CD14-positive monocyte (primary cell): ENCODE data around the gene UROC1. TPM values are rescaled to one million over a fixed set of nuclear protein-coding genes. Genes with fewer than 3 reads are reported as not detected.
A peak's percentile ranks its signal among the peaks of the same experiment; 100 is the strongest.

Experiments used
- DNase-seq, 3 donors: peaks; one replicate each; pipeline ENCODE4 v3.0.0-alpha.2; 2011 to 2022
- H2AFZ ChIP-seq: 2 replicates; pipeline ENCODE4 v1.6.0; 2012; ENCODE audit warnings: mild to moderate bottlenecking, low read depth, low read length, inconsistent platforms; ENCODE audit not compliant: insufficient read depth, poor library complexity, severe bottlenecking
- H3K27ac ChIP-seq, 2 donors: 1 replicate in 1 of 2; 2 replicates in 1 of 2; pipeline ENCODE4 v1.5.1; 2012 to 2013; ENCODE audit warnings: low read length in 2 of 2, control low read depth in 1 of 2, inconsistent platforms in 1 of 2, low read depth in 1 of 2, mild to moderate bottlenecking in 1 of 2
- H3K27me3 ChIP-seq, 2 donors: one replicate each; pipeline versions ENCODE4 v1.6.0 to v1.6.1; 2011 to 2013; ENCODE audit warnings: low read length in 2 of 2; ENCODE audit not compliant: control insufficient read depth in 2 of 2, insufficient read depth in 2 of 2
- H3K36me3 ChIP-seq, 2 donors: replicated peaks in 1 of 2; 1 replicate in 1 of 2; 2 replicates in 1 of 2; pipeline versions ENCODE4 v1.5.1 to v1.6.1; 2012 to 2013; ENCODE audit warnings: low read length in 2 of 2, control low read depth in 1 of 2, inconsistent platforms in 1 of 2, mild to moderate bottlenecking in 1 of 2; ENCODE audit not compliant: insufficient read depth in 2 of 2, control insufficient read depth in 1 of 2
- H3K4me1 ChIP-seq, 2 donors: 1 replicate in 1 of 2; 2 replicates in 1 of 2; pipeline versions ENCODE4 v1.5.1 to v1.6.1; 2012 to 2013; ENCODE audit warnings: low read length in 2 of 2, control low read depth in 1 of 2, inconsistent platforms in 1 of 2, mild to moderate bottlenecking in 1 of 2, moderate library complexity in 1 of 2; ENCODE audit not compliant: insufficient read depth in 2 of 2, control insufficient read depth in 1 of 2
- H3K4me2 ChIP-seq: replicated peaks from 2 replicates; pipeline ENCODE3; 2012; ENCODE audit warnings: low read length, moderate library complexity, mild to moderate bottlenecking; ENCODE audit not compliant: poor library complexity, severe bottlenecking; ENCODE audit errors: extremely low read depth
- H3K4me3 ChIP-seq, 3 experiments: fragments of 200-600 bp in 1 of 3; sonication (generic) in 1 of 3; replicated peaks in 1 of 3; 1 replicate in 2 of 3; 2 replicates in 1 of 3; pipeline ENCODE4 v1.5.1; 2011 to 2013; ENCODE audit warnings: low read length in 3 of 3, mild to moderate bottlenecking in 3 of 3, control low read depth in 2 of 3, low read depth in 2 of 3, inconsistent platforms in 1 of 3, moderate library complexity in 1 of 3
- H3K79me2 ChIP-seq: 2 replicates; pipeline ENCODE4 v1.6.0; 2012; ENCODE audit warnings: mild to moderate bottlenecking, control low read depth, inconsistent platforms, low read length, moderate library complexity; ENCODE audit not compliant: insufficient read depth
- H3K9ac ChIP-seq: 2 replicates; pipeline ENCODE4 v1.6.0; 2017; ENCODE audit warnings: low read length, mild to moderate bottlenecking; ENCODE audit not compliant: insufficient read depth, poor library complexity, severe bottlenecking
- H3K9me3 ChIP-seq, 2 donors: replicated peaks in 1 of 2; 1 replicate in 1 of 2; 2 replicates in 1 of 2; pipeline versions ENCODE4 v1.5.1 to v1.6.1; 2012 to 2013; ENCODE audit warnings: low read length in 2 of 2, control low read depth in 1 of 2; ENCODE audit not compliant: control insufficient read depth in 1 of 2, insufficient read depth in 1 of 2
- H4K20me1 ChIP-seq: 2 replicates; pipeline ENCODE4 v1.6.0; 2012; ENCODE audit warnings: mild to moderate bottlenecking, low read length, control low read depth, moderate library complexity; ENCODE audit not compliant: insufficient read depth
- H3K27ac Mint-ChIP-seq, 7 donors: one replicate each; pipeline ENCODE4 v1.8.0; 2020; ENCODE audit warnings: mild to moderate bottlenecking in 7 of 7, mixed read lengths in 7 of 7, moderate library complexity in 6 of 7, inconsistent platforms in 2 of 7
- H3K27me3 Mint-ChIP-seq, 3 donors: one replicate each; pipeline ENCODE4 v1.8.0; 2021 to 2022; ENCODE audit warnings: low read depth in 3 of 3, mild to moderate bottlenecking in 3 of 3, mixed read lengths in 3 of 3, moderate library complexity in 3 of 3, inconsistent platforms in 1 of 3
- H3K36me3 Mint-ChIP-seq, 2 donors: one replicate each; pipeline ENCODE4 v1.8.0; 2020; ENCODE audit warnings: mixed read lengths in 2 of 2, inconsistent platforms in 1 of 2, mild to moderate bottlenecking in 1 of 2
- H3K4me1 Mint-ChIP-seq: one replicate; pipeline ENCODE4 v1.8.0; 2020; ENCODE audit warnings: mild to moderate bottlenecking, mixed read lengths
- H3K4me3 Mint-ChIP-seq, 2 donors: one replicate each; pipeline ENCODE4 v1.8.0; 2020; ENCODE audit warnings: mild to moderate bottlenecking in 2 of 2, mixed read lengths in 2 of 2, moderate library complexity in 1 of 2
- H3K9me3 Mint-ChIP-seq, 7 donors: one replicate each; pipeline ENCODE4 v1.8.0; 2020 to 2022; ENCODE audit warnings: mixed read lengths in 7 of 7, mild to moderate bottlenecking in 6 of 7, moderate library complexity in 6 of 7, inconsistent platforms in 2 of 7
- WGBS: methylation state at CpG from one replicate; pipeline ENCODE4 v1.1.5; 2013; ENCODE audit warnings: missing lambda C conversion rate; ENCODE audit not compliant: insufficient coverage; 5-methylcytosine and 5-hydroxymethylcytosine counted together
- intact Hi-C, 2 donors: fragments of 100-400 bp; cut with micrococcal nuclease; formaldehyde crosslinking; loops; one replicate each; pipeline versions ENCODE4 v1.15.0 to v1.15.1; 2023
- polyA plus RNA-seq, 3 donors: library from polyadenylated mRNA; depleted of rRNA in 1 of 3; unstranded in 2 of 3; stranded (reverse) in 1 of 3; fragments of 300-500 nt in 2 of 3; fragments of >200 nt in 1 of 3; fragmentation: Illumina TruSeq in 2 of 3; gene quantifications; 1 replicate in 2 of 3; 2 replicates in 1 of 3; pipeline ENCODE4 v1.2.3, GENCODE V29; 2012 to 2021
- TF ChIP-seq, protein P1 (sequence below): fragments of 200-600 bp; IDR thresholded peaks from one replicate; pipeline ENCODE4 v1.8.0; 2022; ENCODE audit warnings: antibody characterized with exemption, mild to moderate bottlenecking

Gene UROC1
- polyA plus RNA-seq, 3 donors: not detected

- H3K27me3 Mint-ChIP-seq: peaks cover 1 to 11% (median 6%) of the 10 kb centered on the region in 3 donors
- no peak for DNase-seq
- Histone ChIP-seq H3K4me2 (no peak overlapping the region), H2AFZ (no peak overlapping the region), H3K27ac (no peak overlapping the region), H4K20me1 (no peaks in the 10 kb centered on the region), H3K4me1 (peaks cover 24 to 25% of the 10 kb centered on the region in 2 donors), H3K9me3 (no peaks in the 10 kb centered on the region), H3K27me3 (no peaks in the 10 kb centered on the region), H3K79me2 (no peaks in the 10 kb centered on the region), H3K4me3 (no peak overlapping the region), H3K9ac (no peak overlapping the region), H3K36me3 (peaks cover 3 to 10% of the 10 kb centered on the region in 2 donors)
- peak overlapping the region in 1 of 7 donors; percentile 25 for H3K27ac Mint-ChIP-seq
- H3K9me3 Mint-ChIP-seq: peaks cover 0 to 3% (median 0%) of the 10 kb centered on the region in 7 donors
- peaks cover 30% of the 10 kb centered on the region for H3K4me1 Mint-ChIP-seq
- intact Hi-C loops: no loop called here
- peaks cover 9 to 18% of the 10 kb centered on the region in 2 donors for H3K36me3 Mint-ChIP-seq
- H3K4me3 Mint-ChIP-seq: no peak overlapping the region
- TF ChIP-seq, protein P1, sequence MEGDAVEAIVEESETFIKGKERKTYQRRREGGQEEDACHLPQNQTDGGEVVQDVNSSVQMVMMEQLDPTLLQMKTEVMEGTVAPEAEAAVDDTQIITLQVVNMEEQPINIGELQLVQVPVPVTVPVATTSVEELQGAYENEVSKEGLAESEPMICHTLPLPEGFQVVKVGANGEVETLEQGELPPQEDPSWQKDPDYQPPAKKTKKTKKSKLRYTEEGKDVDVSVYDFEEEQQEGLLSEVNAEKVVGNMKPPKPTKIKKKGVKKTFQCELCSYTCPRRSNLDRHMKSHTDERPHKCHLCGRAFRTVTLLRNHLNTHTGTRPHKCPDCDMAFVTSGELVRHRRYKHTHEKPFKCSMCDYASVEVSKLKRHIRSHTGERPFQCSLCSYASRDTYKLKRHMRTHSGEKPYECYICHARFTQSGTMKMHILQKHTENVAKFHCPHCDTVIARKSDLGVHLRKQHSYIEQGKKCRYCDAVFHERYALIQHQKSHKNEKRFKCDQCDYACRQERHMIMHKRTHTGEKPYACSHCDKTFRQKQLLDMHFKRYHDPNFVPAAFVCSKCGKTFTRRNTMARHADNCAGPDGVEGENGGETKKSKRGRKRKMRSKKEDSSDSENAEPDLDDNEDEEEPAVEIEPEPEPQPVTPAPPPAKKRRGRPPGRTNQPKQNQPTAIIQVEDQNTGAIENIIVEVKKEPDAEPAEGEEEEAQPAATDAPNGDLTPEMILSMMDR: no peak
- WGBS: 96% methylated on average over 3 of the region's 8 CpGs
Measured at GRCh38 chr3:126546549-126547239, 29.1 kb upstream of the UROC1 start.

- Histone ChIP-seq H3K79me2 (no peaks in the 10 kb centered on the region), H3K4me2 (no peak overlapping the region), H2AFZ (no peak overlapping the region), H3K9ac (no peak overlapping the region), H4K20me1 (no peaks in the 10 kb centered on the region), H3K27me3 (no peaks in the 10 kb centered on the region), H3K27ac (no peak overlapping the region), H3K36me3 (peaks cover 3 to 10% of the 10 kb centered on the region in 2 donors), H3K9me3 (no peaks in the 10 kb centered on the region), H3K4me3 (no peak overlapping the region), H3K4me1 (peaks cover 28 to 31% of the 10 kb centered on the region in 2 donors)
- WGBS: 87% methylated on average over 6 of the region's 6 CpGs
- intact Hi-C loops: no loop called here
- Mint-ChIP-seq H3K27ac (peak overlapping the region in 1 of 7 donors; percentile 58), H3K27me3 (peaks cover 1 to 9% (median 4%) of the 10 kb centered on the region in 3 donors), H3K4me1 (peaks cover 35% of the 10 kb centered on the region), H3K36me3 (peaks cover 10 to 18% of the 10 kb centered on the region in 2 donors), H3K4me3 (no peak overlapping the region), H3K9me3 (peaks cover 0 to 3% (median 0%) of the 10 kb centered on the region in 7 donors)
- no peak for DNase-seq
- TF ChIP-seq, protein P1: no peak
Measured at GRCh38 chr3:126546013-126546412, 28.4 kb upstream of the UROC1 start.
